GM19193 (cell line): Measurements from ENCODE around the gene ENAH.

Experiments
- POLR2A ChIP-seq: IDR thresholded peaks from 4 replicates; pipeline ENCODE4 v1.6.1; 2011; ENCODE audit not compliant: insufficient read depth, insufficient read length; ENCODE audit errors: extremely low read depth

ENAH gene

DNA sequence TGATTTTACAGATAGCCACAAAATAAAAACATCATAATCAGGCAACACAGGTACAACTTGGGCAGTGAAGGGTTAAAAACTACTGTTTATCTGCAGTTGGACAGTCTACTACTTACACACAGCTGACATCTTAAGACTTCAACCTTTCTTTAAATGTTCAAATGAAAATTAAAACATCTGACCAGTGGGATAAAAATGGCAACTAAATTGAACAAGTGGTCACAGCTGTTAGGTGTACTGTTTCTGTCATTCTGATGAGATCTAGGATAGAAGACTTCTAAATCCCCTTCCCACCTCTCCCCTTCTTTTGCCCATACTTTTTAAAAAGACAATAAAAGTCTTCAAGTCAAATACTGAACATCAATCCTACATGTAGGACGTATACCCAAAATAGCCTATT, 56.2 kb downstream of the ENAH start:
- no peak for TF ChIP-seq POLR2A

DNA sequence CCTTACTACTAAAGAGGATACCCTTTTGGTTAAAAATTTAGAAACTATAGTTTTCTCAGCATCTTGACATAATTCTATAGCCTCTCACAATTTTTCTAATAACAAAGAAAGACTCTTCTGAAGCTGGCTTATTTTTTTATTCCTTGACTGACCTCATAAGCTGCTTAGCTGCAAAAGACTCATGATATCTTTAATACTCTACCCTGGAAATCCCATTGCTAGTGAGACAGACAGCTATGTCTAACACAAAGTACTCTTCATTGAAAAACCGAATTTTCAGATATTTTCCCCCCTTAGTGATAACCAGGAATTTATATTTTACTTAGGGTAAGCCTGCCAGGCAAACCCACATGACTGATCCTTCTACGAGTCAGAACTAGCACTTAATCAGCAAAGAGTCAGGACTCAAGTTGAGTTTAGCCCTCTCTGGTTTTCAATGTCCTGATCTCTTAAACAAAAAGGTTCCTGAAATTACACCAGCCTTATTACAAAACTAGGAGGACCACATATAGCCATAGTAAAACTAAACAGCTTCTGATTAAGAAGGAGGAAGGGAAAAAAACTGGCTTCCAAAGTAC, 56.9 kb downstream of the ENAH start:
- TF ChIP-seq POLR2A: no peak

DNA sequence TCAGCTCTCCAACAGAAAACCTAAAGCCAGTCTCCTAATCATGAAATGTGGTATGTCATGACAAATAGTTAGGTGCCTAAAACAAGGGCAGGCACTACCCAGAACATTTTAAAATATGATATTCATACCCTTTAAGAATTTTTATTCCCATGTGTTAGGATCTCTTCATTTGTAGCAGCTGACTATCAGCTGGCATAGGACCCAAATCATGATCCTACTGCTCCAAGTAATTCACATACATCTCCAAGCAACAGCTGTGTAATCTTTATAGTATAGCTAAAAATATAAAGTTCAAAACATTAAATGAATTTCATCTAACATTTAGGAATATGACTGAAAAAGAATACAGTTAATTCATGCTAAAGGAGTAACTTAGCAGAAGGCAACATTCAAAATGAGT, 57.5 kb downstream of the ENAH start:
- TF ChIP-seq POLR2A: no peak

DNA sequence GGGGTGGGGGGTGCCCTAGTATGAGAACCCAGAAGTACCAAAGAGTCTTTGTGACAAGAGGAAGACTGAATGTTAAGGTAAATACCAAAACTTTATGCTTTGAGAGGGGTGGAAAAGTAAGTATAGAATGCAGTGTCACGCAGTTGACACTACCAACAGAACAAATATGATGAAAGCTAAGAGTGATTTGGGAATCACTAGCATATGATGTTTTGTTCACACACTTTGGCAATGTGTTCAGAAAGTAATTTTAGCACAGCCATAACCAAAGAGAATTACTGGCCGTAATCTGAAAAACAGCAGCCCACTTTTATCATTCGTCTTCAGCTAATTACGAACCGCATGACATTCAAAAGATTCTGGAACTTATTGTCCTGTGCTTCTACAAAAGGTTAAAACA, 59.5 kb downstream of the ENAH start:
- TF ChIP-seq POLR2A: no peak

DNA sequence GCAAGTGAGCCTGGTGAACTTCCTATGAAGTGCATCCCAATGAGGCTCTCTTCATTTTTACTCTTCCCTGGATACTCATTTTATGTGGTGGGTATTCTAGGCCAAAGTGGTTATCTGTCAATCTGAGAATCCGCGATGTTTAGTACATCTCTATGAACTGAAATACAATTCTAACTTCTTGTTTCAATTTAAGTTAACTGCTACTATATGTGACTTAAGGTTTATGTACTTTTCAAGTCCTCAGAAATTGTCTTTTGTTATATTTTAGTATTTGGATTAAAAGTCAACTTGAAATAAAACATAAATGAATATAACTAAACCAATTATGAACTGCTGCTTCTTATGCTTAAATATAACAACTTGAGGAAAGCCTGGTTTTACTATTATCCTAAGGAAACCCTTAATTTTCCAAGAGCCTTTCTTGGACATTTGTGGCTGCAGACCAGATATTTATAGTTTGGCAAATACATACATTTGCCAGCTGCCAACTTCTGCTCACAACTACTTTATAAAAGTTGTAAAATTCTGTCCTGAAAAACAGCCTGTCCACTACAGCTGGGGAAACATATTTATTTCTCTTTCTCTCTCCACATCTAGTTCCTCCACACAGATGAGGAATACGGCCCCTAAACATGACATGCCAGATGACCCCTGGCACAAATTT, 60.4 kb downstream of the ENAH start:
- no peak for TF ChIP-seq POLR2A

DNA sequence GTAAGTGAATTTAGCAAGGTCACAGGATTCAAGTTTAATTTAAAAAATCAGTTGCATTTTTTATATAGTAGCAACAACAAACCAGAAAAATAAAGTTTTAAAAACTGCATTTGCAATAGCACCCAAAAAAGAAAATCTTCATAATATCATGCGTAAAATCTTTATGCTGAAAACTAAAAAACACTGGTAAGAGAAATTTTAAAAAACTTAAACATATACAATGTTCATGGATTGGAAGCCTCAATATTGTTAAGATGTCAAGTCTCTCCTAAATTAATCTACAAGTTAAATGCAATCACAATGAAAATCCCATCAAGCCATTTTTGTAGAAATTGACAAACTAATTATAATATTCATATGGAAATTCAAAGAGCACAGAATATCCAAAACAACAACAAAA, 65.6 kb downstream of the ENAH start:
- TF ChIP-seq POLR2A: no peak

DNA sequence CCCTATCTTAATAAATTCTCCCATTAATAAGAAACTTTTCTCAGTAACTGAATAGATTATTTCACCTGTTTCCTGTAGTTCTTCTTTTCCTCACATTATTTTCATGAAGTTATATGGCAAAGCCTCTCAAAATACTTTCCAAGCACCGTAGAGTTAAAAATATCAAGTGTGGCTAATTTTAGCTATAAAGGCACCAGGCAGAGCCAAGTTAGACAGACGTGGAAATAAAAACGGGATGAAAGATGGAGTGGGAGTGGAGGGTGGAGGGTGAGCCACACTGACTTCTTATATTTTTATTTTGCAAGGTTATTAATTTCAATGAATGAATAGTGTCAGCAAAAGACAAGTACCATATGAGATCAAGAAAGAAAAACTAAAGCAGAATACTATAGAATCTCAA, 71.7 kb downstream of the ENAH start:
- TF ChIP-seq POLR2A: no peak

DNA sequence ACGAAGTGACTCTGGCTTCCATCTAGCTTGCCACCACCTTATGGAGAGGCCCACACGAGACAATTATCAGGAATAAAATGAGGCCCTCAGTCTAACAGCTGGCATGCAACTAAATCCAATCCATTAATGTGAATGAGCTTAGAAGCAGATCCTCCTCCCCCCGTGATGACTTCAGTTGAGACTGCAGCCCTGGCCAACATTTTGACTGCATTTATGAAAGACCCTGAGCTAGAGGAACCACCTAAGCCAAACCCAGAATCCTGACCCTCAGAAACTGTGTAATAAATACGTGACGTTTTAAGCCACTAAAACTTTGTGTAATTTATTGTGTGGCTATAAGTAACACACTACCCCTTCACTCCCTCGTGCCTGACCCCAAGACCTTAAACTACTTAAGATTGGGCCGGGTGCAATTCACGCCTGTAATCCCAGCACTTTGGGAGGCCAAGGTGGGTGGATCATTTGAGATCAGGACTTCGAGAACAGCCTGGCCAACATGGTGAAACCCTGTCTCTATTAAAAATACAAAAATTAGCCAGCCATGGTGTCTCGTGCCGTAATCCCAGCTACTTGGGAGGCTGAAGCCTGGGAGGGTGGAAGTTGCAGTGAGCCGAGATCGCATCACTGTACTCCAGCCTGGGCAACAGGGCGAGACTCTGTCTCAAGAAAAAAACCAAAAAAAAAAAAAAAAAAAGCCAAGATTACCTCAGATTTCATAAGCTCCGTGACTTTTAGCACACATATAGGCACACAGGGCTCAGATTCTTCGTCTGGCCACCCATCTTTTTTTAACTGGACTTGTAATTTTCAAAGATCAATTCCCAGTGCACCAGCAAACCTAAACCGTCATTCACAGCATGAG, 72.5 kb downstream of the ENAH start:
- no peak for TF ChIP-seq POLR2A

DNA sequence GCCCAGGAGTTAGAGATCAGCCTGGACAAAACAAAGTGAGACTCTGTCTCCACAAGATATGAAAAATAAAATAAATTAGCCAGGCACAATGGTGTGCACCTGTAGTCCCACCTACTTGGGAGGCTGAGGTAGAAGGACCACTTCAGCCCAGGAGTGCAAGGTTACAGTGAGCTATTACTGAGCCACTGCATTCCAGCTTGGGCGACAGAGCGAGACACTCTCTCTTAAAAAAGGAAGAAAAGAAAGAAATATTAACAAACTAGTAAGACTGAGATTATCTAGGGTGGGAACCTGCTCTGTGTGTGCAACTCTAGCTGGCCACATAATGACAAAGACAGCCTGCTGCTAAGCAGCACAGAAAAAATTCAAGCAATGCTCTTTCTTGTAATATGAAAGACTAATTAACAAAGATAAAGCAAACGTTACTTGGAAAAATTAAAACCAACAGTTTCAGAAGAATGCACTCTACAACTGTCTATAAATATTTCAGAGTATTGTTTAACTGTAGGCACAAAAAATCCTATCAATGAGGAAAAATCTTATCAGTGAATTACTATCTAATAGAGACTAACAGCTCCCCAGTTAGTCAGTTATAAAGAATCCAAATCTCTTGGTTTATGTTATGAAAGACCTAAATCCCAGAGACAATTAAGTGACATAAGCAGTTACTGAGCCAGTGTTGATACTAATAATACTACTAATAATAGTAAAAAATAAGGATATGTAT, 74.5 kb downstream of the ENAH start:
- TF ChIP-seq POLR2A: no peak

DNA sequence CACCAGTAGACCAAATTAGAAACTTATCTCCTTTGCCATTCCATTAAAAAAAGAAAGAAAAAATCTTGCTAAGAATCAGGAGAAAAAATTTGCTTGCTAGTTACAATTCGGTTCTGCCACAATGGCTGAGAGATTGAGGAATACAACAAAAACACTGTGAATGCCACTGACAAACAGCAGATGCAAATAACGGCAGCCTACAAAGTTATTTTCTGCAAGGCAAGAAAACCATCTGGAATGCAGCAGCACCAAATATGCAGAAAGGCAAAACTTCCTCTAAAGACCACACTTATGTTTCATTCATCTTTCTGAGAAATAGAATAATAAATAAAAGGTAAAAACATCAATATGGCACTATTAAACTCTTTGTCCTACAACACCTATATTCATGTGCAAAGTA, 75.7 kb downstream of the ENAH start:
- TF ChIP-seq POLR2A: no peak

DNA sequence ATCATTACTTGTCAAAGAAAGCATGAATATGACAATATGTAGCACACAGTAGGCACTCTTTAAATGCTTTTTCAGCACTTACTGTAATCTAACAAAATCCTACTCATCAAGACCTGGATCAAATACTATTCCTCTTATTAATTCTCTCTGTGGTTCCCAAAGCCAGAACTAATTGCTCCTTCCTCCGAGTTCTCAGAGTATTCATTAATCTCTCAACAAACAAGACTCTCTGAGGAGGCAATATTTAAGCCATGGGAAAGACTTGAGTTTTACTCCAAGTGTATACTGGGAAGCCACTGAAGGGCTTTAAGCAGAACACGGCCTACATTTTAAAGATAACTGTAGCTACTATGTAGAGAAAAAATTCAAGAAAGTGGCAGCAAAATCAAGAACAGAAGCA, 79.7 kb downstream of the ENAH start:
- no peak for TF ChIP-seq POLR2A

DNA sequence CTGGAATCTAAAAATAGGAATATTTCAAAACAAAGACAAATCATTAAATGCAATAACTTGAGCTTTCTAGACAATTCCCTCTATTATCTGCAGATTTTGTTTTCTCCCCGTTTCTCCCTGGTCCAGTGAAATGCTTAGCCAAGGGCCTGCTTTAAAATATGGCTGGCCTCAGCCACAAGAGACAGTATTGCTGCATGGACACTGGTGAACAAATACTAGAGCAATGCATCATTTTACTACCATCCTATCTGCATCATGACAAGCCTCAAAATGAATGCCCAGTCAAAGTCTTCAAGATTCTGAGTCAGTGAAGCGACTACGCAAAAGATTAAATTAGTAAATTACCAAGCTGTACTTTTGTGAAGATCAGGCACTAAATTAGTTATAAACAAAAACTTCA, 80.5 kb downstream of the ENAH start:
- TF ChIP-seq POLR2A: no peak

DNA sequence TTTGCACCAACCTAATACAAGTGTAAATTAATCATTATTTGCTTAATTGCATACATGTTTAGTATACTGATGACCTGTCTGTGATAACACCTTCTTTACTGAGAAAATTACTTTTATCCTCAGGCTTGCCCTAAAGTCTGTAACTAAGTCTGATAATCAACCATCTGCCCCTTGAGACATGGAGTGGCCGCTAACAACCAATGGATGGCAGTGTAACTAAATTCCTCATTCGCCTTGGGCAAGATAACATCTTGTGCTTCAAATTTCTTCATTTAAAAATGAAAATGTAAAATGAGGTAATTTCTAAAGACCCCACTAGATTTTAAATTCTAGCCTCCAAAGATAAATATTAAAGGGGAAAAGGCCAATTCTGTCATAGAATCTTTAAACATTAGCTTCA, 85.1 kb downstream of the ENAH start:
- no peak for TF ChIP-seq POLR2A

DNA sequence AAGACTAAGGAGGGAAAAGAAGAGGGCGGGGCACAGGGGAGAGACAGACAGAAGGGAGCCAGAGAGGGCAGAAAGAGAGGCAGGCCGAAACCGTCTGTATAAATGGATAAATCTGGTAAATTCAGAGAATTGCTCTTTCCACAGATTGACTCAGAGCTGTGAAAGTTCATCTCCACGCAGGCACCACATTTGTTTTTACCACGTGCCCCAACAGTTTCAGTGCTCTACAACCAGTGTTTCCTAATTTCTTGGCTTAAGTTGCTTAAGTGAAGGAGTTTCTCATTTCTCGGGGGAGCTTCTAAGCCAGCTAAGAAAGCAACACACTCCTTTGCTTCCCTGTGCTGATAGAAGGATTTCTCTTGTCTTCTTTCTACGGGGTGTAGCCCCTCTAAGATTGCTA, 87.1 kb downstream of the ENAH start:
- no peak for TF ChIP-seq POLR2A

DNA sequence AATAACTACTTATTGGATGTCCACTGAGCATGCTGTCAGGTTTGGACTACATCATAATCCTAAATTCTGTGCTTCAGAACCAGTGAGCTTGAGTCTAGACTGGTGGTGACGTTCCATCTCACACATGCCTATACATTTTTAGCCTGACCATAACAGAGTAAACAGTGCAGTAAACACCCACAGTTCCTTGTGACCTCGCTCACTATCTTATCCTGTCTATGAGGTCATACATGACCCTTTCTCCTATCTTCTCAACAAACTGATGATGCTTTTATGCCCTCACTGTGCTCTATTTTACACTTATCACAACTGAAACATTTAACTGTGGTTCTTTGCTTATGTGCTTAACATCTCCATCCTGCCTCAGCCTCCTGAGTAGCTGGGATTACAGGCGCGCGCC, 91.2 kb downstream of the ENAH start:
- no peak for TF ChIP-seq POLR2A
